GM10266 (cell line): Measurements from ENCODE around the gene RASAL2.

Source experiments
- DNase-seq: peaks from one replicate; pipeline ENCODE4 v3.0.0; 2012; ENCODE audit errors: extremely low spot score
- TF ChIP-seq, protein P1 (sequence below): IDR thresholded peaks from 2 replicates; pipeline ENCODE4 v1.5.1; 2012; ENCODE audit warnings: mild to moderate bottlenecking, low read depth; ENCODE audit not compliant: control insufficient read depth, insufficient read depth; ENCODE audit errors: missing control alignments

The RASAL2 gene

GRCh38 chr1:178487070-178487615 is 393.2 kb downstream of the RASAL2 start:
- TF ChIP-seq, protein P1, sequence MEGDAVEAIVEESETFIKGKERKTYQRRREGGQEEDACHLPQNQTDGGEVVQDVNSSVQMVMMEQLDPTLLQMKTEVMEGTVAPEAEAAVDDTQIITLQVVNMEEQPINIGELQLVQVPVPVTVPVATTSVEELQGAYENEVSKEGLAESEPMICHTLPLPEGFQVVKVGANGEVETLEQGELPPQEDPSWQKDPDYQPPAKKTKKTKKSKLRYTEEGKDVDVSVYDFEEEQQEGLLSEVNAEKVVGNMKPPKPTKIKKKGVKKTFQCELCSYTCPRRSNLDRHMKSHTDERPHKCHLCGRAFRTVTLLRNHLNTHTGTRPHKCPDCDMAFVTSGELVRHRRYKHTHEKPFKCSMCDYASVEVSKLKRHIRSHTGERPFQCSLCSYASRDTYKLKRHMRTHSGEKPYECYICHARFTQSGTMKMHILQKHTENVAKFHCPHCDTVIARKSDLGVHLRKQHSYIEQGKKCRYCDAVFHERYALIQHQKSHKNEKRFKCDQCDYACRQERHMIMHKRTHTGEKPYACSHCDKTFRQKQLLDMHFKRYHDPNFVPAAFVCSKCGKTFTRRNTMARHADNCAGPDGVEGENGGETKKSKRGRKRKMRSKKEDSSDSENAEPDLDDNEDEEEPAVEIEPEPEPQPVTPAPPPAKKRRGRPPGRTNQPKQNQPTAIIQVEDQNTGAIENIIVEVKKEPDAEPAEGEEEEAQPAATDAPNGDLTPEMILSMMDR, result no peak
- no peak for DNase-seq

DNA sequence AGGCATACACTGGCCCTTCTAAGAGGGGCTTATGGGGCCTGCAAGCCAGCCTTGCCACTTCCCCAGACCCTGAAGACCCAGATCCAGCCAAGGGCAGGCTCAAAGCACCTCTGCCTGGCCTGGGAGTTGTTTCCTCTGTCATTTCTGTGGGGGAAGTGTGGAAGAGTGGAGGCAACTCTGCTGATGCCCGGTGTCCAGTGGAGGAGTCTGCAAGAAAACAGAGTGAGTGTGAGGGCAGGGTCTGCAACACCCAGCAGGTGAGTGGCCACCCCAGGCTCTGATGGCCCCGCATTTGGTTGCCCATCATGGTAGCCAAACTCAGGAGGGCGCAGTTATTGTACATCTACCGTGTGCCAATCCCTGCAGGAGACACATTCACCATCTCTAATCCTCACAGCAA is 394.5 kb downstream of the RASAL2 start:
- TF ChIP-seq, protein P1, result no peak
- DNase-seq, result no peak

DNA sequence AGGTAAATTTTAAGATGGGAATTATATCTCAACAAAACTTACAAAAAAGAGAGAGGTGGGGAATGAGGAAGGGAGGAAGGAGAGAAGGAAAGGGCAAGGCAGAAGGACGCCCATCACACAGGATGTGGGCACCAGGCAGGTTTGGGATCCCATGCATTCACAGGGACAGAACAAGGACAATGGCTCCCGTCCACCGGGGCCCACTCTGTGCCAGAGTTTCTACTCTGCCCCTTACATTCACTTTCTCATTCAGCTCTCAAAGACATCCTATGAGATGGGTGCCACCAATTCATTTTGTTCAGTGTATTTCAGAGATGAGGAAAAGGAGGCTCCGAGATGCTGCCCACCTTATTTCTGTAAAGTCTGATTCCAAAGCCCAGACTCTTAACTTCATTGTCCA is 395.5 kb downstream of the RASAL2 start:
- TF ChIP-seq, protein P1, result no peak
- no peak for DNase-seq

GRCh38 chr1:178490136-178490535 is 396.2 kb downstream of the RASAL2 start:
- TF ChIP-seq, protein P1, result no peak
- DNase-seq, result no peak

DNA sequence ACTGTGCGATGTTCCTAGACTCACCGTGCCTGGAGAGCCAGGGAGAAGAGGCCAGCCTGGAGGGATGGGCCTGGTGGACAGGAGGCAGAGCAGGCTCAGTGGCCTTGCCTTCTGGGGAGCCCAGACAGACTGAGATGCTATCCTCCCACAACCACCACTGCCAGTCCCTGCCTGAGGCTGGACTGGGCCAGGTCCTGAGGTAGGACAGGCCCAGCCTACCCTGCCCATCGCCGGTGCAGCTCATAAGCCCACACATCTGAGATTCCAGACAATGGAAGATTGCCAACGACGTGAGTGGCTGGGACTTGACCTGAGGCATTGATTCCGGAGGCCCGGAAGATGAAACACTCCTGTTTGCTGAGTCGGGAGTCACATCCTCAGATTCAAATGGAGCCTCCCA is 397.1 kb downstream of the RASAL2 start:
- DNase-seq, result no peak
- TF ChIP-seq, protein P1, result no peak

- no peak for DNase-seq
- TF ChIP-seq, protein P1, result no peak
Observed at GRCh38 chr1:178491721-178492120, 397.8 kb downstream of the RASAL2 start.

DNA sequence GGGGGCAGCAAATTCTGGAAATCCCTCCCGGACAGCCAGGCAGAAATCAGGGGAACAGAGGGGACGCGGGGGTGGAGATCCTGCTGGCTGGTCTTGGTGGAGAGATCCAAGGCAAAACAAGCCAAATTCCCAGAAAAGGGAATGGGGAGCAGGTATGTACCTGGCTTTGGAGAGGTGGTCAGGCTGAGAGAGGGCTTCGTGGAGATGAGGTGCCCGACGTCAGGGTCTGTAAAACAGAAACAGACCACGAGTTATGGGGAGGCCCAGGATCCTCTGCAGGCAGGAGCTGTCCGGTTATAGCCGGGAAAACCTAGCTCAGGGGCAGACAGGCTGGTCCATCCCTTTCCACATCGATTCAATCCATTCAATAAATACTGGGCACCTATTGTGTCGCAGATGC is 398.4 kb downstream of the RASAL2 start:
- TF ChIP-seq, protein P1, result no peak
- no peak for DNase-seq
